ENCODE measurements around the gene CYGB.
"Not testable (repeated sequence)": the region's sequence is repeated elsewhere in the genome, so short reads cannot be mapped to it uniquely, and the experiment has no call there.

Gene CYGB

DNA sequence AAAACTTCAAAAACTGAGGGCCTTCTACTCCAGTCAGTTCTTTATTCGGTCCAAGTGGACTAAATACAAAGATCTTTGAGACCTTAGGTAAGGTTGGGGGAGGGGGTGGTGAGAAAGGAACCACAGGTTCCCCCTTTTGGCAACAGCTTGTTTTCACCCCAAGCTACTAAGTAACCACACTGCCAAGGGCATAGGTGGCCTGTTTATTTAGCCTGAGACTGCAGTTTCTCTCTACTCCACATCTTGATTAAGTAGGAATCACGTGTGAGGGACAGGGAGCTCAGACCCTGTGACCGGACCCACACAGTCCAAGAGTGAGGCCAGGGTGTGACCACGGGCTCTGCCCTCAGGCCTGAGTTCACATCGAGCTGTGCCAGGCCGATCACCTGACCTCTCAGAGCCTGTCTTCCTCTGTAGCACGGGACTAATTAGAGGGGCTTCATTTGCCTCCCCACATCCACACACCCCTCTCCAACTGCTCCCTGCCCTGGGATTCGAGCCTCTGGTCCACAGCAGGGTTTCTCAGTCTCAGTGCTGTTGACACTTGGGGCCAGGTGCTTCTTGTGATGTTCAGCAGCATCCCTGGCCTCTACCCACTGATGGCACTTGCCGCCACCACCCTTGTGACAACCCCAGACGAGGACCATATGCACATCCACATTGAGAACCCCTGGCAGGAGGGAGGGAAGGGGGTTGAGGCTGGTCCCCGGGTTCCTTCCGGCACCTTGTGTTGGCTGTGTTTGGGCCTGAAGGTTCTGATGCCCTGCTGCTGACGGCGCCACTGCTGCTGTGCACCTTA is 30.3 kb upstream of the CYGB start:
- no peak for DNase-seq (ENCODE audit: low read depth)

DNA sequence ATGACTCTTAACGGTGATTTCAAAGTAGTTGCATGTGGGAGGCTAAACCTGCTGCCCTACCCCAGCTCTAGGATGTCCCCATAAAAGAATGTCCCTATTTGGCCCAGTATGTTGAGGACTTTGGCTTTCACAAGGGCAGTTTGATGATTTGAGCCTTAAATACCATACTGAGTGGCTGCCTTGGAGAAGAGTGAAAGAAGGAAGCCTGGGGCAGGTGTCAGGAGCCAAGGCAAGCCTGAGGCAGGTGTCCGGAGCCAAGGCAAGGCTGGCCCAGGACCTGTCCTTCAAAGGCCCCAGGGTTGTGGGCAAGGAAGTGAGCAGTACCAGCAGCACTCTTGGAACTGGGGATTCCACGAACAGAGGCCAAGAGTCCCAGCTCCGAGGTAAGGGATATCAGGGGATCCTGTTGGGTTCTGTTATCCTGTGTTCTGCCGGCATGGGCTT is 29.5 kb upstream of the CYGB start:
- no peak for DNase-seq (ENCODE audit: low read depth)

DNA sequence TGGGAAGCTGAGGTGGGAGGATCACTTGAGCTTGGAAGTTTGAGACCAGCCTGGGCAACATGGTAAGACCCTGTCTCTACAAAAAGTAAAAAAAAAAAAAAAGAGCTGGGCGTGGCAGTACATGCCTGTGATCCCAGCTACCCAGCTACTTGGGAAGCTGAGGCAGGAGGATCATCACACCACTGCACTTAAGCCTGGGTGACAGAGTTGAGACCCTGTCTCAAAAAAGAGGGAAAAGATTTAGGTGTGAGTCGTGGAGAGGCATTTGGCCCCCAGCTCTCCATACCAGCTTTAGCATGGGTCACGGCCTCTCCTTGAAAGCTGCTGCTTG is 29.1 kb upstream of the CYGB start:
- no peak for DNase-seq (ENCODE audit: low read depth)

DNA sequence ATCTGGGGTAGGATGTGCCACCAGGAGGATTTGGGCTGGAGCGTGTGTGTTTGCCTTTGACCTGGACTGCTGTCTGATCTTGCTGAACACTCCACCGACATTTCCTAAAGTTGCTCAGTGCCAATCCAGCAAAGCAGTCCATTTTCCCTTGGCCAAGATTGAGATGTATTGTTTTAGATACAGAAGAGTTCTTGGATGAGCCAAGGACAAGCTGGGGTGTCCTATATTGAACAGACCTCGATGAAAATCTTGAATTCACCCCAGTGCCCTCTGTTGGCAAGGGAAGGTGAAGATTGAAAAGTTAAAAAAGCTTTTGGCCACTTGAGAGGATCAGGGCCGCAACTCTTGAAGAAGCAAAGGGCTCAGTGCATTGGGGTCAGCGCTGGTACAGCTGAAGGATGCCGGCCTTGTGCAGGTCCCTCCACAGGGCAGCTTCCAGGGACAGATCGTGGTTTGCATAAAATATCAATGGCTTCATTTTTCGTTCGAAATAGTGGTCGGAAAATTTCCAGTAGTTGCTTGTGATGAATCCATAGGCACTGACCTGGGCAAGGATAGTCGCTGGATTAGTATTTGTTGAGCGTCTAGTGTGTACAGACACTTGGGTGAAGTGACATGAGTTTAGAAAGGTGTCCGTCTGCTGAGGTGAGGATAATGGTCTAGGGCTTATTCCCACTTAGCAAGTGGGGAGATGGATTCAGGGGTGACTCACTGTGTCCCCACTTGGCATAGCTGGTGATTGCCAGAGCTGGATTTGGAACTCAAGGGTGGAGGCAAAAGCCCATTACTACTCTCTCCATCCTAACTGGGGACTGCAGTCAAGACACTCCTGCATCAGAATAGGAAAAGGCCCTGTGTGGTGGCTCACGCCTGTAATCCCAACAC is 28.5 kb upstream of the CYGB start:
- no peak for DNase-seq (ENCODE audit: low read depth)

DNA sequence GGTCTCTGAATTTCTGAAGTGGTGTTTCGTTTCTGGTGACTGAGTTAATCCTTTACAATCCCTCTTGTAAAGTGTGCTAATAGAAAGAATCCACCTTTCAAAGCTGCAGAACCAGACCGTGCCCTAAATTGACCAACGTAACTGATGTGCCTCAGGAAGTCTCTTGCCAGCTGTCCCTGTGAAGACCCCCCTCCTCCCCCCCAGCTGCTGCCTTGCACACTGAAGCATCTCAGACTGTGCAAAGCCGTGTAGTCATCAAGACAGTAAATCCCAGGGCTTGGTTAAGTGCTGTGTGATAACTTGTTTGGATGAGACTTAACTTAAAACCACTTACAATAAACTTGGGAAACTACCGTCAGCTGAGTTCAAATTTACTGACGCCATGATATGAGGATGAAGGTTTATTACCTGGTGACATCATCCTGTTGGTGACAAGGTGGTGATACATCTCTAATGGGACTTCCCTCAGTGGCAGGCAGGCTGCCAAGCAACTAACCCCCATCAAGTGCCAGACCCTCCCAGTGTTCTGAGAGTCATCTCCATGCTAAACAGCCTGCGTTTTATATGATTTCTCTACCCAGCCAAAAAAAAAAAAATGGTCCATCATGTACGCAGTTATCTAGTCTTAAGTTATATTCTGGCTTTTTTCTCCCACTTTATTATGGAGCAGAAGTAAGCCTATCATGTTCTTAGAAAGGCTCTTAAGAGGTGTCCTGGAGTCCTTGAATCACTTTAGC is 27.6 kb upstream of the CYGB start:
- DNase-seq (ENCODE audit: low read depth), result not testable (repeated sequence)

DNA sequence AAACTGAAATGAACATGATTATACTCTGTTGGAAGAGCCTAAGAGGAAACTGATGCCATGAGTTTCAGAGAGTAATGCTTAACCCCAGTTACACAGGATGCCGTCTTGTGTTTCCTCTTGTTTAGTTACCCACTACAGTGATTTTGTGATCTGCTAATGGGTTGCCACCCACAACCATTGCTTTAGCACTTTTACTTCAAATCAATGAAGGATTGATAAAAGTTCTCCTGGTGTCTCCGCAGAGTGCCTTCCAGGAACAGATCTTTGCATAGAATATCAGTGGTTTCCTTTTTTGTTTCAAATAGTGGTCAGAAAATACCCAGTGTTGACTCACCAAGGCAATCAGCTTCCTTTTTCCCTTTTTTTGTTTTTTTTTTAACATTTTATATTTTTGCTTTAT is 25.9 kb upstream of the CYGB start:
- DNase-seq (ENCODE audit: low read depth), result not testable (repeated sequence)

DNA sequence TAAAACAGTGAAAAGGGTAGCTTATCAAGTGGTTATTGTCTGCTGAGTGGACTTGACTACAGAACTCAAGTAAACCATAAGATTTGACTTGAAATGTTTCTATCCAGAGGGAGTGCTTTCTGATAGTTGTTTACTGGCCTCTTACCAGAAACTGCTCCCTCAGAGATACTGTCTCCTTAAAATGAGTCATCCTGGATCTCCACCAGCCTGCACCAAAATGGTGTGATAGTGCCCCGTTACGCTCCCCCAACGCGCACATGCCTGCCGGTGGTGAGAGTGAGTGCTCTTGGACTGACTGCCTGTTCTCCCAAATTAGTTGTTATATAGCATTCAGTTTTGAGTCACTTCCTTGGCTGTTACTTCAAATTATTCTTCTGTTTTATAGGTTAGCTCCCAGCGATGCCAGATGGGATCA is 25.2 kb upstream of the CYGB start:
- no peak for DNase-seq (ENCODE audit: low read depth)

DNA sequence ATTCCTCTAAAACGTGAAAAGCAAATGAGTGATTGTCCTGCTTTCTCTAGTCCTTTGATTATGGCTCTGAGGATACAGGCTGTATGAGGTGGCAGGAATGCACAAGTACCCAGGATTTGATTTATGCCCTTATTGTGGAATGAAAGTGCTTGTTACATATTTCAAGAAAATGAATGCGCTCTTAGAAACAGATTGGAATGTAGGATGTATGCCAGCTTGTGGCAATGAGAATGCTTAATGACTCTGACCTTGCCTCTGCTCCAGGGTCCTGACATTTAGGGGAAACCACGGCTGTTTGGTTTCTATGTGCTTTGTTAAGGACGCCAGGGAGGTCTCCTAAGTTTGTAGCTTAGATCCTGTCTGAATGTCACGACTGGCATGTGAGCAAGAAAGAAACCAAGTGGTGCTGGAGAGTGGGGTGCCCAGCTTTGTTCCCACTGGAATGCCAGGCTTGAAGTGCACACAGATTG is 24.3 kb upstream of the CYGB start:
- no peak for DNase-seq (ENCODE audit: low read depth)

DNA sequence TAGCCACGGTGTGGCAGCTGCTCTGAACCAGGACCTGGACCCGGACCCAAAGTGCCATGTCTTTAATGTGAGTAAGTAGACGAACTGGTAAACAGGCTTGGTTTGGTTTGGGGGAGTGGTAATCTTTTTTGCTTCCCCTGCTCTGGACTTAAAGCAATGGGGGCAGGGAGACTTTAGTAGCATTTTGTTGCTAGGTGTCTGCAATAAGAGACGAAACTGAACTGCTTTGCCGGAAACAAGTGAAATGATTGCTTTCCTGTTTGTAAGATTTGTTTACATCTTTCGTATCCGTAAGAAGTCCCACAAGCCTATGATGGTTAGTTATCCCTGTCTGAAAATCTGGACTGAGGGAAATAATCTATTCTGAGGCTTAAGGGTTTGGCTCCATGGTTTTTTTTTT is 23.8 kb upstream of the CYGB start:
- peak; percentile 22 for DNase-seq (ENCODE audit: low read depth)

DNA sequence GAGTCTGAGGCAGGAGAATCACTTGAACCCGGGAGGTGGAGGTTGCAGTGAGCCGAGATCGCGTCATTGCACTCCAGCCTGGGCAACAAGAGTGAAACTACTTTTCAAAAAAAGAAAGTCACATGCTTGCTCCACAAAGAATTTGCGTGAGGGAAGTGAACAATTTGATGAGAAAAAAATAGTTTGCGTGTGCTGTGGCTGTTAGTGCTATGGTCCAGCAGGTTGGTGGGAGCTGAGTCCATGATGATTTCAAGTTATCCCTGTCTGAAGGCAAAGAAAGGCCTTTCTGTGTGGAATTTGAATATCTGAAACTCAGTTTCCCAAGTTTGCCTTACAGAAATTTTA is 23.3 kb upstream of the CYGB start:
- no peak for DNase-seq (ENCODE audit: low read depth)

DNA sequence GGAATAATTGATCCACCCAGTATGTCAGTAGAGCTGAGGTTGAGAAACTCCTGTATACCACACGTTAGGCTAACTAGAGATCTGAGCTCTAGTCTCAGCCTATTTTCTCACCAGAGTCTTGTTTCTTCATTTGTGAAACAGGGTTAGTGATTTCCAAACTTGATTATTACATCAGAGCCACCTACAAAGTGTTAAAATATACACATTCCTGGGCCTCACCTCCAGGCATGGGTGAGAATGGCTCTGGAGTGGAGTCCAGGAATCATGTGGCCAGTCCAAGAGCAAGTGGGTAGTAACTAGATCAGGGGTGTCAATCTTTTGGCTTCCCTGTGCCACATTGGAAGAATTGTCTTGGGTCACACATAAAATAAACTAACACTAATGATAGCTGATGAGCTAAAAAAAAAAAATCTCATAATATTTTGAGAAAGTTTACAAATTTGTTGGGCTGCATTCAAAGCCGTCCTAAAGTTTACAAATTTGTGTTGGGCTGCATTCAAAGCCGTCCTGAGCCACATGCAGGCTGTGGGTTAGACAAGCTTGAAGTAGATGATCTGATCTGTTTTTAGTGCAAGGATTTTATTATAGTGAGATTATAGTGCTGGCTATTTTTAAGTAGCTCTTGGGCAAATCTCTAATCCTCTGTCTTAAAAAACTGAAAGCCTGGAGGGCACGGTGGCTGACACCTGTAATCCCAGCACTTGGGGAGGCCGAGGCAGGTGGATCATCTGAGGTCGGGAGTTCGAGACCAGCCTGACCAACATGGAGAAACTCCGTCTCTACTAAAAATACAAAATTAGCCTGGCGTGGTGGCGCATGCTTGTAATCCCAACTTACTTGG is 22.7 kb upstream of the CYGB start:
- no peak for DNase-seq (ENCODE audit: low read depth)

DNA sequence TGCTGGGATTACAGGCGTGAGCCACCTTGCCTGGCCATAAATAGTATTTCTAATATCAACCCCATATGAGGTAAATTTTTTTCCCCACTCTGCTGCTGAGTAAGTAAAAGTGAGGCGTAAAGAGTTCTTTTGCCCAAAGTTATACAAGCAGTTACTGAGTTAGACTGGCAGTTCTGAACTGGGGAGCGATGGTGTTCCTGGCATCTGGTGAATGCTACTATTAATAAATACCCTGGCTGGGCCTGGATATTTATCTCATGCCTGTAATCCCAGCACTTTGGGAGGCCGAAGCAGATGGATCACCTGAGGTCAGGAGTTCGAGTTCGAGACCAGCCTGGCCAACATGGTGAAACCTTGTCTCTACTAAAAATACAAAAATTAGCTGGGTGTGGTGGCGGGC is 22.0 kb upstream of the CYGB start:
- DNase-seq (ENCODE audit: low read depth), result not testable (repeated sequence)

DNA sequence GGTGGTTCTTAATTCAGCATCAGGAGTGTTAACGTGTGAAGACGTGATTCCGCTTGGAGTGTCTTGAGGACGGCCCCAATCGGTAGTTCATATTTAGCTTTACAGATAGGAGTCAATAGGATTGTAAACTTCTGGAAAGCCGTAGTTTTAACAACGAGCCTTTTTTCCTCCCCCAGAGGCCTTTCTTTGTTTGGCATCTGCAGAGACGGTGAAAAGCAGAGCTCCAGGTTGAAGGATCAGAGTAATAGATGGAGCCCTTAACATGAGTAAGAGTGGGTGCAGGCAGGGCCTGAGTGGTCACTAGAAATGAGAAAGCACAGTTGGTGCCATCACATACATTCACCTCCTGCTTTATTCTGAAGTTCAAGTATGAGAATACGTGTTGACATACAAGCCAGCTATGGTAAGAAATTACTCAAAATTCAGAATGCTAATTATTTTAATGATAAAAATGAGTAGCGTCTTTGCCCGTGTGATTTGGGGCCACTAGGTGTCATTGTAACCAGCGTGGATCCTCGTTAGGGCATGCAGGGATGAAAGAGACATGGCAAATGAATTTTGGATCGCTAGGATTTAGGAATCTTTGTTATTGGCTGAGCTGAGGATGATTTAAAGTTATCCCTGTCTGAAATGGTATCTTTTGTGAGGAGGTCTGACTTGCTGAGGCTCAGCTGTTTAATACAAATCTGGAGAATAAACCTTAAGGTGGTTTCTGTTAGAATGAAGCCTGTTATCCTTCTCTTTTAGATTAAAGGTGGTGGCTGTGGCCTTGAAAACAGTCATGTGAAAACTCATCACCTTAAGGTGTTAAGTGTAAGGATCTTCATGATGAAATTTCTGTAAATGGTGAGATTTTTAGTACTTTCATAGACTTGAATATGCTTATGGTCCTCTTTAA is 20.9 kb upstream of the CYGB start:
- no peak for DNase-seq (ENCODE audit: low read depth)

DNA sequence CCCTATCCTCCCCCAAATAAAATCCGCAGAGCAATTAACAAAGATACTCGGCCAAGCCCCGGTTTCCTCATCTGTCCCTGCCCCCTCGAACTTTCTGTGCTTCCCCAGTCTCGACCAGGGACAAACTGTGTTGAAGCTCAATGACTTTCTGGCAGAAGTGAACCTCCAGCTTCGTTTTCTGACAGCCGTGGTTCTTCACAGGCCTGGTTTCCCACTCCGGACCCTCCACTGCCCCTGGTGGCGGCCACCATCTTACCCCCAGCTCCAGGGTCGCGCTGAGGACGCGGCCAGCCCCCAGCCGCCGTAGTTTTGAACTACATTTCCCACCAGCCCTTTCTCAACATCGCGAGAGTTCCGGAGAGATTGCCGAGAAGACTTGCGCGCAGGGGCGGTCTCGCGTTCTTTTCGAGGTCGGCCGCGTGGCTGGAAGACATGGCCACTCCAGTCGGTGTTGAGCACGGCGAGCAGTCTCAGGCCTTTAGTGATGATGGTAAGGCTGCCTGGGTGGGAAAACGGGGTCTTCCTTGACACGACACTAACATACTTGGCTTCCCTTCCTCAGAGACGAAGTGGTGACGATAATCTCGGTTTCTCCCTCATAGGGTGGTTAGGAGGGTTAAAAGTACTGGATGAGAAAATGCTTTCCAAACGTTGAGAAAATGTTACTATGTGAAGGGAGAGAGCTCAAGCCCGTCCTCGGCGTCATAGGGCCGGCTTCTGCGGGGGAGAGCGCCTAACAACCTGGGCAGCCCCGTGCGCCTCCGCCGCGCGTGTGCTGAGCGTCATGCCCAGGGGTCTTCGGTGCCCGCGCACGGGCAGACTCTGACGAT is 20.1 kb upstream of the CYGB start:
- DNase-seq (ENCODE audit: low read depth), result peak; percentile 86

DNA sequence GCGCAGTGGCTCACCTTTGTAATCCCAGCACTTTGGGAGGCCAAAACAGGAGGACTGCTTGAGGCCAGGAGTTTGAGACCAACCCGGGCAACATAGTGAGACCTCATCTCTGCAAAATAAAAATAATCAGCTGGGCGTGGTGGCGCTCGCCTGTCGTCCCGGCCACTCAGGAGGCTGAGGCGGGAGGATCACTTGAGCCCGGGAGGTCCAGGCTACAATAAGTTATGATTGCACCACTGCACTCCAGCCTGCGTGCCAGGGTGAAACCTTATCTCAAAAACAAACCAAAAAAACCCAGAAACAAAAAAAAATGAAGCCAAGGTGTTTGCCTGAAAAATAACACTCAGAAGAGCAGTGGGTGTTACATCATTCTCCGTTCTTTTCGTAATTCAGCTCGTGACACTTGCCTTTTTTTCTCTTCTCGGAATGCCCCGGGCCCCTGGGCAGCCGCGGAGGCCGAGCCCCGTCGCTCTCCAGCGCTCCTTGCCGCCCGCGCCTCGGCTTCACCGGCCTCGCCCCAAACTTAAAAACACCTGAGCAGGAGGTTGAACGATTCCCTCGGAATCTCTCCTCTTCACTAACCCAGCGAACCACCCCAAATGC is 19.4 kb upstream of the CYGB start:
- DNase-seq (ENCODE audit: low read depth), result peak; percentile 49

DNA sequence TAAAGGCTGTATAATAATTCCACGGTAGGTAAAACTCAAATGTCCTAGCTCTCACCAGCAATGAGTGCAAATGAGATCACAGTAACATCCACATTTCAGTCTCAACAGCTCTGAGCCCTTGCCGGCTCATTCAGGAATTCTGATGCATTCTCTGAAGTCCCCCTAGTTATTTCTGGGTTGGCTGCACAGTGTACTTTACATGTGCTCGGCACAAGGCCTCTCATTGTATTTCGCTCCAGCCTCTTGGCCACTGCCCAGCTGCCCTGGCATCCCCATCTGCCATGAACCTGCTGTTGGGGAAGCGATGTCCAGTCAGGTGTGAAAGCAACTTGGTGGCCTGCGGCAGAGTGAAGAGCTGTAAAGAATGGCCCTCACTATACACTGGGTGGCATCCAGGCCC is 16.6 kb upstream of the CYGB start:
- DNase-seq (ENCODE audit: low read depth), result no peak

DNA sequence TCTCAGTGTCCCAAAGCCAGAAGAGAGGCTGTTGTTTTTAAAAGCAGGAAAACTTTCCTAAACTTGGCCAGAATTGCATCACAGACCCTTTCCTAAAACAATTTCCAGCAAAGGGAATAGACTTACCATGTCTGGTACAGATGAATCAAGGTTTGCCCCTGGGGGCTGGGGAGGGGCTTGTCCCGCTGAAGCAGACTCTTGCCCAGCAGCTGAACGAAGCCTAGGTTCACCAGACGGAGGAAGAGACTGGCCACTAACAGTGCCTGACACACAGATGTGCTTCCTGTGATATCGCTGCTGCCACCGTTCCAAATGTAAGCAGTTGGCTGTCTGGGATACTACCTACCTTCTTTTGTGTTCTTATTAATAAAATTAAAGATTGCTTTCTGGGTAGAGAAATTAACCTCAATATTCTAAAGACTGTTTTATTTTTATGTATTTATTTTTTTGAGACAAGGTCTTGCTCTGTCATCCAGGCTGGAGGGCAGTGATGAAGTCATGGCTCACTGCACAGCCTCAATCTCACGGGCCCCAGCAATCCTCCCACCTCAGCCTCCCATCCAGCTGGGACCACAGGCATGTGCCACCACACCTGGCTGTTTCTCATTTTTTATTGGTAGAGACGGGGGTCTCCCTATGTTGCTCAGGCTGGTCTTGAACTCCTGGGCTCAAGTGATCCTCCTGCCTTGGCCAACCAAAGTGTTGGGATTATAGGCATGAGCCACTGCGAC is 15.8 kb upstream of the CYGB start:
- DNase-seq (ENCODE audit: low read depth), result no peak

DNA sequence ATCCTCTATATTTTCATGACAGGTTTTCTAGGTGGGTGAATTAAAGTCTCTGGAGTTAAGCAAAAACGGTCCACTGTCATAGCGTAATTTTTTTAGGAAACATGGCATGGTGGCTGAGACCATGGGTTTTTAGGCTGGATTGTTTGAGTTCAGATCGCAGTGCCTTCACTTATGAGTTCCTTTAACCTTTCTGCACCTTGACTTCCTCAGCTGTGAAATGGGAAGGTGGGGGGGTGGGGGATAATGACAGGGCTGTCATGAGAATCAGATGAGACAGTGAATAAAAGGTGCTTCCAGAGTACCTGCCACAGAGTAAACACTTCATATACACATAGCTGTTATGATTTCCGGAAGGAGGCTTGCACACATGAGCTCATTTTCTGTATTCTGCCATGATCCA is 14.2 kb upstream of the CYGB start:
- DNase-seq (ENCODE audit: low read depth), result no peak

Data from T-helper 22 cell (primary cell).